Skeletal muscle tissue (tissue), 4 donors: Measurements from ENCODE around the gene ERCC1. TPM values are rescaled to one million over a fixed set of nuclear protein-coding genes. Genes with fewer than 3 reads are reported as not detected.

Experiments
- H3K27ac ChIP-seq: one replicate; pipeline ENCODE4 v1.7.0; 2013; ENCODE audit warnings: mild to moderate bottlenecking, low read depth, low read length, inconsistent platforms
- H3K27me3 ChIP-seq, 3 donors: one replicate each; pipeline ENCODE4 v1.7.0; 2013; ENCODE audit warnings: low read length in 3 of 3; ENCODE audit not compliant: control insufficient read depth in 3 of 3, insufficient read depth in 3 of 3
- H3K36me3 ChIP-seq, 3 donors: one replicate each; pipeline ENCODE4 v1.7.0; 2013; ENCODE audit warnings: low read length in 3 of 3; ENCODE audit not compliant: control insufficient read depth in 3 of 3, insufficient read depth in 3 of 3
- H3K4me1 ChIP-seq, 3 donors: one replicate each; pipeline ENCODE4 v1.7.0; 2013; ENCODE audit warnings: low read length in 3 of 3, mild to moderate bottlenecking in 3 of 3; ENCODE audit not compliant: control insufficient read depth in 3 of 3, insufficient read depth in 3 of 3
- H3K4me3 ChIP-seq, 3 donors: one replicate each; pipeline ENCODE4 v1.7.0; 2013; ENCODE audit warnings: low read length in 3 of 3
- H3K9ac ChIP-seq, 3 donors: one replicate each; pipeline ENCODE4 v1.7.0; 2013; ENCODE audit warnings: low read length in 3 of 3, mild to moderate bottlenecking in 3 of 3, moderate library complexity in 2 of 3, low read depth in 1 of 3
- H3K9me3 ChIP-seq, 3 donors: one replicate each; pipeline ENCODE4 v1.7.0; 2013; ENCODE audit warnings: low read length in 3 of 3; ENCODE audit not compliant: control insufficient read depth in 3 of 3
- total RNA-seq: library from RNA; depleted of rRNA; stranded (reverse); fragments of >200 nt; gene quantifications from one replicate; pipeline ENCODE4 v1.2.3, GENCODE V29; 2014
- donor health status: Osteomylitis.

Gene ERCC1
- total RNA-seq, 1 donor from 2014 or later = 56.9 TPM

DNA sequence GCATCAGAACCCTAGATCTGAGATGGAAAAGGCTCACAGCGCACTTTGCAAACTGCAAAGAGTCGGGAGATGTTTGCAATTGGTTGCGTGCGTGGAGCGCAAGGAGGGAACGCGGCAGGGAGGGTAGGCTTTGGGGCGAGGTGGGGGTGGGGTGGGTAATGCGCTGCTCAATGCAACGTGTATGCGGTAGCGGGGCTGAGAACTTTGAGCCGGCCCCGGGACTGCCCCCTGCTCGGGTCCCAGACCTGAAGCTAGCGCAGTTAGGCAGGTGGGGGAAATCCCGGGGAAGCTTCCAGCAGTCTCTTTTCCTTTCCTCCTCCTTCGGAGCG, 45.0 kb upstream of the ERCC1 start:
- Histone ChIP-seq H3K4me1 (peaks cover 24 to 35% (median 31%) of the 10 kb centered on the region in 3 donors), H3K27ac (peak overlapping the region; percentile 99), H3K4me3 (peak overlapping the region; percentile 93 to 99 (median 98)), H3K36me3 (peaks cover 0 to 3% (median 0%) of the 10 kb centered on the region in 3 donors), H3K9ac (peak overlapping the region; percentile 94 to 99 (median 98)), H3K9me3 (no peaks in the 10 kb centered on the region), H3K27me3 (peaks cover 0 to 3% (median 0%) of the 10 kb centered on the region in 3 donors)

DNA sequence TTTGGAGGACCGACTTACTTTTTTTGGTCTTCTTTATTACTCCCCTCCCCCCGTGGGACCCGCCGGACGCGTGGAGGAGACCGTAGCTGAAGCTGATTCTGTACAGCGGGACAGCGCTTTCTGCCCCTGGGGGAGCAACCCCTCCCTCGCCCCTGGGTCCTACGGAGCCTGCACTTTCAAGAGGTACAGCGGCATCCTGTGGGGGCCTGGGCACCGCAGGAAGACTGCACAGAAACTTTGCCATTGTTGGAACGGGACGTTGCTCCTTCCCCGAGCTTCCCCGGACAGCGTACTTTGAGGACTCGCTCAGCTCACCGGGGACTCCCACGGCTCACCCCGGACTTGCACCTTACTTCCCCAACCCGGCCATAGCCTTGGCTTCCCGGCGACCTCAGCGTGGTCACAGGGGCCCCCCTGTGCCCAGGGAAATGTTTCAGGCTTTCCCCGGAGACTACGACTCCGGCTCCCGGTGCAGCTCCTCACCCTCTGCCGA, 44.5 kb upstream of the ERCC1 start:
- Histone ChIP-seq H3K4me3 (peak overlapping the region; percentile 93 to 99 (median 98)), H3K27ac (peak overlapping the region; percentile 99), H3K9me3 (no peaks in the 10 kb centered on the region), H3K9ac (peak overlapping the region; percentile 94 to 99 (median 98)), H3K36me3 (peaks cover 0 to 3% (median 0%) of the 10 kb centered on the region in 3 donors), H3K4me1 (peaks cover 24 to 35% (median 31%) of the 10 kb centered on the region in 3 donors), H3K27me3 (peaks cover 0 to 3% (median 0%) of the 10 kb centered on the region in 3 donors)

DNA sequence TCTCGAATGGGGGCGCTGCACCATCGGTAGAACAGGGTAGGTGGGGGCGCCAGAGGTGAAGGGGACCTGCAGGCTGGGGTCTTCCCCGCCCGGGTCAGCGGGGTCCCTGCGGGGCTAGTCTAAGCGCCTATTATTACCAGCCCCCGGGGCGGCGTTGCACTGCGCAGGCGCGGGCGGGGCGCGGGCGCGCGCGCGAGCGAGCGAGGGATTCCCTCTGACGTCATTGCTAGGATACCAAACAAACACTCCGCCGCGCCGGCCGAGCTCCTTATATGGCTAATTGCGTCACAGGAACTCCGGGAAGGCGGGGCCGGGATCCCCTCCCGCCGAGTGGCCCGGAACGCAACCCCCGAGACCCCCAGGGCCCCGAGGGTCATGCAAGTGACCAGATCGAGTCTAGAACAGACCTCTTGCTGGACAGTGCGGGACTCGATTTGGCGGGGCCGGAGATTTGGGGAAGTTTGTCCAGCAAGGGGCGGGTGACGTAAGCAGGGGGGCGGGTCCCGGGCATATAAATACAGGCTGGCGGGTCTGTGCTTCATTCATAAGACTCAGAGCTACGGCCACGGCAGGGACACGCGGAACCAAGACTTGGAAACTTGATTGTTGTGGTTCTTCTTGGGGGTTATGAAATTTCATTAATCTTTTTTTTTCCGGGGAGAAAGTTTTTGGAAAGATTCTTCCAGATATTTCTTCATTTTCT, 43.9 kb upstream of the ERCC1 start, which contains the start of gene FOSB:
TSS of gene FOSB (plus strand) at position 541 of the 703 bp plus-strand sequence. CDS start 591 bp downstream, outside the sequence.
- H3K9ac ChIP-seq = peak within 1 kb of the TSS; percentile 94 to 99 (median 98)
- H3K27ac ChIP-seq = peak within 1 kb of the TSS; percentile 99
- H3K4me3 ChIP-seq = peak within 1 kb of the TSS; percentile 93 to 99 (median 98)
- H3K36me3 ChIP-seq = peaks cover 0 to 3% (median 0%) of the 10 kb centered on the region in 3 donors
- peaks cover 24 to 35% (median 31%) of the 10 kb centered on the region in 3 donors for H3K4me1 ChIP-seq
- H3K27me3 ChIP-seq = no peaks in the 10 kb centered on the region
- H3K9me3 ChIP-seq = no peaks in the 10 kb centered on the region

DNA sequence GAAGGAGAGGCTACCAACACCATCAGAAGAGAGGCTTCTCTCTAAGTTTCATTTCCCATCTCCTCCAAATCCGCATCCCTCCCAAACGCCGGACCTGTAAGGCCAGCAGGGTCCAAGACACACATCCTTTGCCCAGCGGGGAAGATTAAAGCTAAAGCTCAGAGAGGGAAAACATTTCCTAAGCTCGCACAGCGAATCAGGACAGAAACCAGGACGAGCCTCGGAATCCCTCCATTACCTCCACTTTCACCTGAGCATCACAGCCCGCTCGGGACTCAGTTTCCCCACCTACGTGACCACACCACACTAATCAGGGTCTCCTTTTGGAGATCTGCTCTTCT, 43.4 kb upstream of the ERCC1 start:
- Histone ChIP-seq H3K27me3 (no peaks in the 10 kb centered on the region), H3K27ac (peak overlapping the region; percentile 99), H3K36me3 (peaks cover 0 to 3% (median 0%) of the 10 kb centered on the region in 3 donors), H3K9ac (peak overlapping the region; percentile 85 to 99 (median 88)), H3K9me3 (no peaks in the 10 kb centered on the region), H3K4me1 (peaks cover 24 to 35% (median 31%) of the 10 kb centered on the region in 3 donors), H3K4me3 (peak overlapping the region; percentile 69 to 99 (median 98))

DNA sequence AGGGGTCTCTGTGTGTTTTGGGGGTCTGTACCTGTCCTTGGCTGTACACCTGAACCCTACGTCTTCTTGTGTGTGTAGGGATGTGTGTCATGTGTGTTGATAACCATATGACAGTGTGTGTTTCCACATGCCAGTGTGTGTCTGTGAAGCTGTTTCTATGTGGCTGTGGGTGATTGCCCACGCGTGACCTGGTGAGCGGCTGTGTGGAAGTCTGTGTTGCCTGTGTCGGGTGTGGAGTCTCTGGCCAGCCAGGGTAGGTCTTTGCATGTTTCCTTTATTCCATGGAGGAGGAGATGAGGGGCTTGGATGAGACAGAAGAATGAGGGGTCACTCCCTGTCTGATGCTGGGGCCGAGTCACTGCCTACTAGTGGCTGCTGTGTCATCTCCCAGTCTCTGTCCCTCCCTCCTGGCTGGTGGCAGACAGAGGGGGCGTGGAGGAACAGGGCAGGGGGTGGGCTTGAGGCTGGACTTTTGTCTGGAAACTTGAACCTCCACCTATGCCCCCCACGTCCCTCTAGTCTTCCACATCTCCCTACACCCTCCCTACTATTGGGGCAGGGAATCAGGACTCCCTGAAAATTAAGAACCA, 41.2 kb upstream of the ERCC1 start:
- no peak overlapping the region for H3K4me3 ChIP-seq
- no peaks in the 10 kb centered on the region for H3K36me3 ChIP-seq
- H3K4me1 ChIP-seq = peaks cover 14 to 24% (median 21%) of the 10 kb centered on the region in 3 donors
- H3K27me3 ChIP-seq = no peaks in the 10 kb centered on the region
- H3K9me3 ChIP-seq = no peaks in the 10 kb centered on the region
- H3K27ac ChIP-seq = no peak overlapping the region
- no peak overlapping the region for H3K9ac ChIP-seq

DNA sequence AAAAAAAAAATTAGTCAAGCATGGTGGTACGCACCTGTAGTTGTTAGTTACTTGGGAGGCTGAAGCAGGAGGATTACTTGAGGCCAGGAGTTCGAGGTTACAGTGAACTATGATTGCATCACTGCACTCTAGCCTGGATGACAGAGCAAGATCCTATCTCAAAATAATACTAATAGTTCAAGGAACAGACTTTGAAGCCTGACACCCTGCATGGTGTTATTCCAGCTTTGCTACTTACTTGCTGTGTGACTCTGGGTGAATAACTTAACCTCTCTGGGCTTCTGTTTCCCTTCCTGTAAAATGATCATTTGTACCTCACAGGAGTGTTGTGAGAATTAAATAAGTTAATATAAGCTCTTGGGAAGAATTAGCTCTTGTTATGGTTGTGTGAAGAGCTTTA, 40.6 kb upstream of the ERCC1 start:
- H3K36me3 ChIP-seq = no peaks in the 10 kb centered on the region
- H3K9ac ChIP-seq = no peak overlapping the region
- no peak overlapping the region for H3K27ac ChIP-seq
- H3K4me3 ChIP-seq = no peak overlapping the region
- H3K4me1 ChIP-seq = peaks cover 11 to 18% (median 14%) of the 10 kb centered on the region in 3 donors
- no peaks in the 10 kb centered on the region for H3K27me3 ChIP-seq
- H3K9me3 ChIP-seq = no peaks in the 10 kb centered on the region

DNA sequence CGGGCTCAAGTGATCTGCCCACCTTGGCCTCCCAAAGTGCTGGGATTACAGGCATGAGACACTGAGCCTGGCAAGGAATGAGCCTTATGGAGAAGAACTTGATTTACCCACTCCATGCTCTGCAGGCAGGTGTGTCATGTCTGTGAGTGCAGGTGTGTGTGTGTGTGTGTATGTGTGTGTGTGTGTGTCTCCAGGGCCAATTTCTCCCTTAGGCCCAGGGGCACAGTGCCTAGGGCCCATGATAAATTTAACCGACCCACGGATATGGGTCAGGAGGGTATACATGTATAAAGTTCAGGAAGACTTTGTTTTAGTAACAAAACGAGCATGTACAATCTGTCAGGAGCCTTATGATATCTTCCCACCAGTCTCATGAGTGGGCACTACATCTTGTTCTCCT, 39.5 kb upstream of the ERCC1 start:
- Histone ChIP-seq H3K4me1 (peaks cover 7 to 10% (median 9%) of the 10 kb centered on the region in 3 donors), H3K4me3 (no peak overlapping the region), H3K27me3 (no peaks in the 10 kb centered on the region)

DNA sequence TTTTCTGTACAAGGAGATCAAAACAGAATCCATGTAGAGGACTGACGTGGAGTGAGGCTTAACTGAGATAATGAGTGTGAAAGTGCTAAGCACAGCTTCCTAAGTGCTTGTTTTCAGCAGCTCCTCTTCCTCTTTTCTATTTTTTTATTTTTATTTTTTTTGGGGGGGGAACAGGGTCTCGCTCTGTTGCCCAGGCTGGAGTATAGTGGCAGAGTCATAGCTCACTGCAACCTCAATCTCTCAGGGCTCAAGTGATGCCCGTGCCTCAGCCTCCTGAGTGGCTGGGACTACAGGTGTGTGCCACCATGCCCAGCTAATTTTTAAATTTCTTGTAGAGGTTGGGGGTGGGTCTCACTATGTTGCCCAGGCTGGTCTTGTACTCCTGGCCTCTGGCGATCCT, 38.5 kb upstream of the ERCC1 start:
- Histone ChIP-seq H3K27me3 (no peaks in the 10 kb centered on the region), H3K27ac (no peak overlapping the region), H3K9me3 (no peaks in the 10 kb centered on the region), H3K9ac (no peak overlapping the region), H3K36me3 (no peaks in the 10 kb centered on the region), H3K4me3 (no peak overlapping the region), H3K4me1 (peaks cover 3% of the 10 kb centered on the region in 3 donors)

More for the DNA sequence above, 39.5 kb upstream of the ERCC1 start:
- H3K27ac ChIP-seq = no peak overlapping the region
- H3K36me3 ChIP-seq = no peaks in the 10 kb centered on the region
- H3K9me3 ChIP-seq = no peaks in the 10 kb centered on the region
- no peak overlapping the region for H3K9ac ChIP-seq

DNA sequence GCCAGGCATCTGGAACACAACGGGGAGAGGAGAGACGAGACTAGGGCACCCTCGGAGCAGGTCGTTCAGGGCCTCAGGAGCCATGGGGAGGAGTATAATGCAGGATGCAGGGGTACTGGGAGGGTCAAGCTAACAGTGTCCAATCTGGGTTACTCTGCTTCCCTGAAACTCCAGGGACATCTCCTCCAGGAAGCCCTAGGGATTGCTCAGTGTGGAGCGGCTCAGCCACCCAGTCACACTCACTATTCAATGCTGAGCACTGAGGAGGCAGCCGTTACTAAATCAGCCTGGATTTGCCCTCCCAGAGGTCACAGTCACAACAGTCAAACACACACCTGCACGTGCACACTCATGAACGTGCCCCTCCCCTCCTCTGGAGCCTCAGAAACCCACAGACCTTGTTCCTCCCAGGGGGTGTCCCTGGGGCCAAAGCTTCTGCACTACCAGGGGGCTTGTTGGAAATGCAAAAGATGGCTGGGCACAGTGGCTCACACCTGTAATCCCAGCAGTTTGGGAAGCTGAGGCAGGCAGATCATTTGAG, 37.2 kb upstream of the ERCC1 start:
- no peak overlapping the region for H3K9ac ChIP-seq
- H3K27me3 ChIP-seq = no peaks in the 10 kb centered on the region
- no peaks in the 10 kb centered on the region for H3K9me3 ChIP-seq
- H3K4me1 ChIP-seq = peaks cover 6 to 7% (median 6%) of the 10 kb centered on the region in 3 donors
- H3K27ac ChIP-seq = no peak overlapping the region
- no peak overlapping the region for H3K4me3 ChIP-seq
- no peaks in the 10 kb centered on the region for H3K36me3 ChIP-seq

DNA sequence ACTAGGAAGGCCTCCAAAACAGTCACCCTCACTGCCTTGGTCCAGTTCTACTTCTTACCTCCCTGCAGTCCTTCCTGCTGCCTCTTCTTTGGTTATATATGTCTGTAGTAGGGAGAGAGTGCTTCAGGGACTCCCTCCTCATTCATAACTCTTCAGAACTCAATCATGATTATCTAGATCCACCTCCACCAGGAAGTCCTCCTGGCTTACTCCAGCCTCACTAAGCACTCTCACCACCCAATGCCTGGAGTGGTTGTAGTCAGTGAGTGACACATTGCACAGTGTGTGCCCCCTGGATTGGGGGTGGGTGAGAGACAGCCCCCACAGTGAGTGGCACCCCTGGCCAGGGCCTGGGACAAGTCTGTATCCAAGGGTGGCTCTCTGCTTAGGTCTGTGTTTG, 34.1 kb upstream of the ERCC1 start:
- Histone ChIP-seq H3K27me3 (no peaks in the 10 kb centered on the region), H3K36me3 (no peaks in the 10 kb centered on the region), H3K4me1 (peaks cover 15 to 30% (median 21%) of the 10 kb centered on the region in 3 donors), H3K27ac (no peak overlapping the region), H3K4me3 (no peak overlapping the region), H3K9ac (no peak overlapping the region), H3K9me3 (no peaks in the 10 kb centered on the region)
